Osteocyte (in vitro differentiated cells): ENCODE results near the gene ZCCHC24. TPM values are rescaled to one million over a fixed set of nuclear protein-coding genes. Genes with fewer than 3 reads are reported as not detected.
A peak's percentile ranks its signal among the peaks of the same experiment; 100 is the strongest.

Experiments
- DNase-seq: peaks from one replicate; pipeline ENCODE4 v3.0.0; 2021; ENCODE audit warnings: mixed read lengths; ENCODE audit not compliant: unreplicated experiment; ENCODE audit errors: extremely low spot score
- H3K27ac Mint-ChIP-seq: one replicate; pipeline ENCODE4 v1.8.0; 2021; ENCODE audit warnings: mild to moderate bottlenecking, mixed read lengths; ENCODE audit not compliant: unreplicated experiment
- H3K27me3 Mint-ChIP-seq: one replicate; pipeline ENCODE4 v1.8.0; 2021; ENCODE audit warnings: mixed read lengths; ENCODE audit not compliant: unreplicated experiment
- H3K36me3 Mint-ChIP-seq: one replicate; pipeline ENCODE4 v1.8.0; 2021; ENCODE audit warnings: mixed read lengths; ENCODE audit not compliant: unreplicated experiment
- H3K4me1 Mint-ChIP-seq: one replicate; pipeline ENCODE4 v1.8.0; 2021; ENCODE audit warnings: mixed read lengths; ENCODE audit not compliant: unreplicated experiment
- H3K4me3 Mint-ChIP-seq: one replicate; pipeline ENCODE4 v1.8.0; 2021; ENCODE audit warnings: mild to moderate bottlenecking, moderate library complexity, mixed read lengths; ENCODE audit not compliant: unreplicated experiment
- H3K9me3 Mint-ChIP-seq: one replicate; pipeline ENCODE4 v1.8.0; 2021; ENCODE audit warnings: mixed read lengths; ENCODE audit not compliant: unreplicated experiment
- total RNA-seq: library from RNA; stranded (reverse); gene quantifications from 2 replicates; pipeline ENCODE4 v1.2.1, GENCODE V29; 2021
- TF ChIP-seq, protein P1 (sequence below): fragments of 200-600 bp; sonication (generic); IDR thresholded peaks from 2 replicates; pipeline ENCODE4 v1.5.0; 2021; ENCODE audit warnings: antibody characterized with exemption, mild to moderate bottlenecking, moderate library complexity

Gene ZCCHC24
- total RNA-seq, 1 donor from 2014 or later = 88.3 TPM

DNA sequence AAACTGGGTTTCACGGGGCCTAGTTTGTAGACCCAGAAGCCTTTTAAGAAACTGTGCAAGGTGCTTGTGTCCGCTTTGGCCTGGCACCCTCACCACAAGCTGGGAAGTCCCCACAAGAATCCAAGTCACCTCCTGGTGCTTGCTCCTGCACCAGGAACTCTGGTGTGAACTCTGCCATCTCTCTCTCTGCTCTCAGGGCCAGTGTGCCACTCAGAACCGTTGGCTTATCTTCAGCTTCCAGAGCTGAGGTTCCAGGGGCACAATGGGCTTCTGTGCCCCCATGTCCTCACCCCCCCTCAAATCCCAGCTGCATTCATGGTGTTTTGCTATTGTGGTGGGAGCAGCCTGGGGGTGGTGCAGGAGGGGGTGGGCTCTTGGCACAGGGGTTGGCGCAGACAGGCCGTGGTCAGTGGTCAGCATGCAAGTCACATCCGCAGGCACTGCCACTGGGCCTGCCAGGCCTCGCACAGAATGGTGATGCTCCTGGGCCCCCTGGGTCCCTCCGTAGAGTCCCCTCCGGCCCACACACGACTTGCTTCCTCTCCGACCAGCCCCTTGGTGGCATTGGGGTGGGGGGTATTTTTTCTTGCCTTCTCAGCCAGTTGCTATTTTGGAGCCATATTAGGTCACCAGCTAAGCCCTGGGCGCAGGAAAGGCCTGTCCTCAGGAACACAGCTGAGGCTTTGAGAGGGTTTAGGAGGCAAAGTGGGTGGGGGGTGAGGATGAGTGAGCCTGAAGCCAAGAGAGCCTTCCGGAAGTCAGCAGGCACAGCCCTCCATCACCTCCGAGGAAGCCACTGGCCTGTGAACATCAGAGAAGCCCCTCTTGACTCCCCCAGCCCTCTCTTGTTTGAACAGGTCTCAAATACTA lies 3.0 kb downstream of the ZCCHC24 start:
- H3K4me1 Mint-ChIP-seq = peaks cover 78% of the 10 kb centered on the region
- DNase-seq = no peak
- peak overlapping the region; percentile 90 for H3K4me3 Mint-ChIP-seq
- no peaks in the 10 kb centered on the region for H3K27me3 Mint-ChIP-seq
- TF ChIP-seq, protein P1, sequence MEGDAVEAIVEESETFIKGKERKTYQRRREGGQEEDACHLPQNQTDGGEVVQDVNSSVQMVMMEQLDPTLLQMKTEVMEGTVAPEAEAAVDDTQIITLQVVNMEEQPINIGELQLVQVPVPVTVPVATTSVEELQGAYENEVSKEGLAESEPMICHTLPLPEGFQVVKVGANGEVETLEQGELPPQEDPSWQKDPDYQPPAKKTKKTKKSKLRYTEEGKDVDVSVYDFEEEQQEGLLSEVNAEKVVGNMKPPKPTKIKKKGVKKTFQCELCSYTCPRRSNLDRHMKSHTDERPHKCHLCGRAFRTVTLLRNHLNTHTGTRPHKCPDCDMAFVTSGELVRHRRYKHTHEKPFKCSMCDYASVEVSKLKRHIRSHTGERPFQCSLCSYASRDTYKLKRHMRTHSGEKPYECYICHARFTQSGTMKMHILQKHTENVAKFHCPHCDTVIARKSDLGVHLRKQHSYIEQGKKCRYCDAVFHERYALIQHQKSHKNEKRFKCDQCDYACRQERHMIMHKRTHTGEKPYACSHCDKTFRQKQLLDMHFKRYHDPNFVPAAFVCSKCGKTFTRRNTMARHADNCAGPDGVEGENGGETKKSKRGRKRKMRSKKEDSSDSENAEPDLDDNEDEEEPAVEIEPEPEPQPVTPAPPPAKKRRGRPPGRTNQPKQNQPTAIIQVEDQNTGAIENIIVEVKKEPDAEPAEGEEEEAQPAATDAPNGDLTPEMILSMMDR = no peak
- no peaks in the 10 kb centered on the region for H3K9me3 Mint-ChIP-seq
- H3K36me3 Mint-ChIP-seq = peaks cover 21% of the 10 kb centered on the region
- H3K27ac Mint-ChIP-seq = no peak overlapping the region

DNA sequence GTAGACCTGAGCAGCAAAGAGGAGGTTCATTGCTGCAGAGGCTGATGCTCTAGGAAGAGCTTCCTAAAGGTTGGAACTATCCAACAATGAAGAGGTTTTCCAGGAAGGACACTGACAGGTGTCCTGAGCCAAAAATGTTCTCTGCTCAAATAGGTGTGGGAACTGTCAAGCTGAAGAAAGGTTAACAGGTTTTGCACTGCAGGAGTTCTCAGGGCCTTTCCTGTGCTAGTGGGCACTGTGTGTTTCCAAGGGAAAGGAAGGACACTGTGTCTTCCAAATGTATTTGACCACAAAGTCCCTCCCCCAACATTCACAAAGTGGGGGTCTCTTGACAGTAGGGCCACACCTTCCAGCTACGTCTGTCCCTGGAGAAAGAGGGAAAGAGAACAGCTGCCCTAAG lies 4.0 kb downstream of the ZCCHC24 start:
- Mint-ChIP-seq H3K36me3 (peaks cover 26% of the 10 kb centered on the region), H3K4me3 (peak overlapping the region; percentile 38), H3K4me1 (peaks cover 78% of the 10 kb centered on the region), H3K27ac (no peak overlapping the region), H3K9me3 (no peaks in the 10 kb centered on the region), H3K27me3 (no peaks in the 10 kb centered on the region)
- DNase-seq = no peak
- TF ChIP-seq, protein P1 = no peak

DNA sequence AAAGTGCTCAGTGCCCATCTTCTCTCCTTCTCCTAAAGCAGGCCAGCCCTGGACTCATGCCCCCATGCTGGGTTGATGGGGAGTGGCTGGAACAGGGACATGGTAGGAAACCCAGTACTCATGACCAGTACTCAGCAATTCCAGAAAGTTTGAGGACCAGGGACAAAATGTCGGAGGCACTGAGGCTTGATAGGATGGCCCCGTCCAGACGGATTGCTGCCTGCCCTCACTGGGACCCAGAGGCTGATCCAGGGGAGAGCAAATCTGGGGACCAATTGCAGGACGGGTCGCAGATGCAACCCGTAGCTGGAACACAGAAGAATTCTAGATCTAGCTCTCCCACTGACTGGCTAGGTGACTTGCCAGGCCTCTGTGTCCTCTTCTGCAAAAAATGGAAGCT lies 5.1 kb downstream of the ZCCHC24 start:
- Mint-ChIP-seq H3K27me3 (no peaks in the 10 kb centered on the region), H3K4me1 (peaks cover 88% of the 10 kb centered on the region), H3K36me3 (peaks cover 31% of the 10 kb centered on the region), H3K27ac (peak overlapping the region; percentile 31), H3K9me3 (no peaks in the 10 kb centered on the region), H3K4me3 (no peak overlapping the region)
- DNase-seq = no peak
- TF ChIP-seq, protein P1 = no peak

DNA sequence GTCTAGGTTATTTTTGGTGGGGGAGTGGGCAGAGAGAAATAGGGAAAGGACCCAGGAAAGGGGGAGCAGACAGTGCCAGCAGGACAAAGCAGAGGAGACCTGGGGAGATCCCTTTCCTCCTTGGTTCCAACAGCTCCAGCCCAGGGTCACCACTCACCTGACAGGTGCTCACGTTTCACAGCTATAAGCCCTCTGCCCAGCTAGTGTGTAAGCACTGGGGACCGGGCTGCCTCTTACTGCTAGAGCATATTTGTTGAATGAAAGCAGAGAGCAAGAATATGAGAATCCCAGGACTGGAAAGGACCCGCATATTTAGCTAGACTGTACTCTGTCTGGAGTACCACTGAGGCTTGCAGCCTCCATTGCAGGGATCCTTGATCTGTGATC lies 6.7 kb downstream of the ZCCHC24 start:
- Mint-ChIP-seq H3K4me1 (peaks cover 98% of the 10 kb centered on the region), H3K27me3 (no peaks in the 10 kb centered on the region)
- TF ChIP-seq, protein P1 = no peak

DNA sequence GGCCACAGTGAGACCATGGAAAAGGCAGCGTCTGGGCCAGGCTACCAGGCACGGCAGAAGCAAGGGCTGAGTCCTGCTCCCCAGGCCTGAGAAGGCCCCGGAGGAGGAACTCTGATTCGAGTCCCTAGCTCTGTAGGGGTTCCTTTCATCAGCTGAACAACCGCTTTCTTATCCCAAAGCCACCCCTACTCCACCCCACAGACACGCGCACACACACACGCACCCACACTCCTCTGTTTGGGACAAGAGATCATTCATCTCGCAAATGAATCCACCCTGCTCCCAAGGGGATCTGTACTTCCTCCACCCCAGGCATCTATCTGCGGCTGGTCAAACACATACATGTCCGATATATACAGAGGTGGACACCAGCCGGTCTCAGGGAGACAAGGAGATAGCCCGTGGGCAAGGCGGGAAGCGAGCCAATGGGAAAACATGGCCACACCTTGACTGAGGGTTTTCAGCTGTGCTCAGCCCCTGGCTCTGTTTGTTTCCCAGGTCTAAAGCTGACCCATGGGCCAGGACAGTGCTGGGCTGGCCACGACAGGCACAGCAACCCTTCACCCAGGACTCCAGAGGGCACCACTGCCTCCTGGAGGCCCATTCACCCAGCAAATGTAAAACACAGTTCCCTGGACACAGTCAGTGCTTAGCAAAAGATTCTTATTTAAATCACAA lies 7.3 kb downstream of the ZCCHC24 start:
- H3K4me1 Mint-ChIP-seq = peaks cover 97% of the 10 kb centered on the region
- no peak for DNase-seq
- TF ChIP-seq, protein P1 = peak; percentile 45
- no peaks in the 10 kb centered on the region for H3K9me3 Mint-ChIP-seq
- no peaks in the 10 kb centered on the region for H3K27me3 Mint-ChIP-seq
- H3K27ac Mint-ChIP-seq = no peak overlapping the region
- no peak overlapping the region for H3K4me3 Mint-ChIP-seq
- peaks cover 33% of the 10 kb centered on the region for H3K36me3 Mint-ChIP-seq

More for the DNA sequence above, 6.7 kb downstream of the ZCCHC24 start:
- H3K4me3 Mint-ChIP-seq = no peak overlapping the region
- no peak for DNase-seq
- H3K36me3 Mint-ChIP-seq = peaks cover 33% of the 10 kb centered on the region
- H3K27ac Mint-ChIP-seq = no peak overlapping the region
- H3K9me3 Mint-ChIP-seq = no peaks in the 10 kb centered on the region
